Endodermal cell (in vitro differentiated cells): ENCODE measurements around the gene GPC6. TPM values are rescaled to one million over a fixed set of nuclear protein-coding genes. Genes with fewer than 3 reads are reported as not detected.

Experiments used
- DNase-seq: peaks from one replicate; pipeline ENCODE4 v3.0.0-alpha.2; 2017
- H3K27ac ChIP-seq: 2 replicates; pipeline ENCODE4 v1.5.1; 2013; ENCODE audit warnings: mild to moderate bottlenecking, low read depth, low read length, moderate library complexity
- H3K27me3 ChIP-seq: 2 replicates; pipeline ENCODE4 v1.6.1; 2013; ENCODE audit warnings: mild to moderate bottlenecking, low read length, moderate library complexity; ENCODE audit not compliant: insufficient read depth, control insufficient read depth, poor library complexity, severe bottlenecking
- H3K36me3 ChIP-seq: 2 replicates; pipeline ENCODE4 v1.7.0; 2013; ENCODE audit warnings: mild to moderate bottlenecking, low read length, moderate library complexity; ENCODE audit not compliant: control insufficient read depth, insufficient read depth
- H3K4me1 ChIP-seq: one replicate; pipeline ENCODE4 v1.7.0; 2013; ENCODE audit warnings: low read length; ENCODE audit not compliant: control insufficient read depth, insufficient read depth
- H3K4me3 ChIP-seq: 2 replicates; pipeline ENCODE4 v1.5.1; 2013; ENCODE audit warnings: mild to moderate bottlenecking, low read length, moderate library complexity
- H3K9ac ChIP-seq: 2 replicates; pipeline ENCODE4 v1.6.1; 2013; ENCODE audit warnings: mild to moderate bottlenecking, low read length, moderate library complexity; ENCODE audit not compliant: poor library complexity, severe bottlenecking; ENCODE audit errors: extremely low read depth
- H3K9me3 ChIP-seq: 2 replicates; pipeline ENCODE4 v1.6.1; 2013; ENCODE audit warnings: mild to moderate bottlenecking, low read length, moderate library complexity; ENCODE audit not compliant: control insufficient read depth
- H3K27ac Mint-ChIP-seq: 2 replicates; pipeline ENCODE4 v1.8.0; 2020; ENCODE audit warnings: mixed read lengths
- H3K27me3 Mint-ChIP-seq: 2 replicates; pipeline ENCODE4 v1.8.0; 2021; ENCODE audit warnings: mild to moderate bottlenecking, mixed read lengths; ENCODE audit not compliant: insufficient read depth
- H3K36me3 Mint-ChIP-seq: 2 replicates; pipeline ENCODE4 v1.8.0; 2020; ENCODE audit warnings: low read depth, mixed read lengths
- H3K4me1 Mint-ChIP-seq: 2 replicates; pipeline ENCODE4 v1.8.0; 2020; ENCODE audit warnings: mixed read lengths
- H3K4me3 Mint-ChIP-seq: 2 replicates; pipeline ENCODE4 v1.8.0; 2020; ENCODE audit warnings: mild to moderate bottlenecking, moderate library complexity, mixed read lengths
- H3K9me3 Mint-ChIP-seq: 2 replicates; pipeline ENCODE4 v1.8.0; 2020; ENCODE audit warnings: mild to moderate bottlenecking, mixed read lengths
- CTCF ChIP-seq: fragments of 200-600 bp; sonication (generic); conservative IDR thresholded peaks from 2 replicates; pipeline ENCODE4 v1.5.0; 2021; ENCODE audit warnings: antibody characterized with exemption, mild to moderate bottlenecking
- WGBS, 2 experiments: methylation state at CpG; one replicate each; pipeline versions ENCODE4 v1.1.5 to v1.1.7; 2013; ENCODE audit warnings: missing lambda C conversion rate in 2 of 2, mixed read lengths in 1 of 2; ENCODE audit not compliant: insufficient coverage in 1 of 2, insufficient read length in 1 of 2; 5-methylcytosine and 5-hydroxymethylcytosine counted together
- total RNA-seq, 2 donors: library from RNA; stranded (reverse); fragmentation: NEBNext Ultra II Directional in 1 of 2; extraction: Animal tissue kit (Norgen Biotek cat#: 25700) in 1 of 2; gene quantifications; 2 replicates in 1 of 2; 3 replicates in 1 of 2; pipeline ENCODE4 v1.2.1, GENCODE V29; 2021

Gene GPC6
- total RNA-seq, 2 donors from 2014 or later: 69.6 to 80.4 TPM

- Histone ChIP-seq H3K9me3 (no peaks in the 10 kb centered on the region), H3K4me1 (no peaks in the 10 kb centered on the region), H3K27me3 (no peaks in the 10 kb centered on the region), H3K36me3 (no peaks in the 10 kb centered on the region), H3K9ac (no peak overlapping the region), H3K4me3 (no peak overlapping the region), H3K27ac (no peak overlapping the region)
- Mint-ChIP-seq H3K9me3 (no peaks in the 10 kb centered on the region), H3K27me3 (no peaks in the 10 kb centered on the region), H3K36me3 (peaks cover 2% of the 10 kb centered on the region), H3K27ac (no peak overlapping the region), H3K4me3 (no peak overlapping the region), H3K4me1 (no peaks in the 10 kb centered on the region)
- no peak for TF ChIP-seq CTCF
- no peak for DNase-seq
- WGBS, 2 experiments: 94% methylated on average over 3 of the region's 3 CpGs
These were observed 504.2 kb downstream of the GPC6 start for GRCh38 chr13:93730780-93731179.

DNA sequence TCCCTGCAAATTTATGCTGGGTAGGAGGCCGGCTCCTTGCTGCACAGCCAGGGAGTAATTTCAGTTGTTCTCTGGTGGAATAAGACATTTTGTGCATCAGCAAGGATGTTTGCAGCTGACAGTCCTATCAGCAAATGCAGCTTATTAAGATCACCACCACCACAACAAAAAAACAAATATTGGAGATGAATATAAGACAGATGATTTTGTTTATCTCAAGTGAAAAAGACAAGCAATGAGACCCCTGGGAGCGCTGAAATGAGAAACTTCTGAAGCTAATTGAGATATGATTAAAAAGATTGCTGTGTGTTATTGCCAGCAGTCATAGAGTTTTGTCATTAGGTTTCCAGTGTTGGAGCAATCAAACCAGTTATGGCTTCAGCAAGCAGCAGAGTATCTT lies 505.6 kb downstream of the GPC6 start:
- no peaks in the 10 kb centered on the region for H3K36me3 ChIP-seq
- TF ChIP-seq CTCF: no peak
- H3K9me3 Mint-ChIP-seq: no peaks in the 10 kb centered on the region
- 90 to 97% methylated on average over 1 to 2 of the region's 2 CpGs for WGBS, 2 experiments
- H3K9ac ChIP-seq: no peak overlapping the region
- no peaks in the 10 kb centered on the region for H3K4me1 ChIP-seq
- H3K27me3 Mint-ChIP-seq: no peaks in the 10 kb centered on the region
- no peaks in the 10 kb centered on the region for H3K9me3 ChIP-seq
- no peak for DNase-seq
- no peaks in the 10 kb centered on the region for H3K27me3 ChIP-seq
- H3K27ac Mint-ChIP-seq: no peak overlapping the region
- peaks cover 2% of the 10 kb centered on the region for H3K36me3 Mint-ChIP-seq
- H3K4me1 Mint-ChIP-seq: no peaks in the 10 kb centered on the region
- no peak overlapping the region for H3K4me3 ChIP-seq
- no peak overlapping the region for H3K4me3 Mint-ChIP-seq
- no peak overlapping the region for H3K27ac ChIP-seq

DNA sequence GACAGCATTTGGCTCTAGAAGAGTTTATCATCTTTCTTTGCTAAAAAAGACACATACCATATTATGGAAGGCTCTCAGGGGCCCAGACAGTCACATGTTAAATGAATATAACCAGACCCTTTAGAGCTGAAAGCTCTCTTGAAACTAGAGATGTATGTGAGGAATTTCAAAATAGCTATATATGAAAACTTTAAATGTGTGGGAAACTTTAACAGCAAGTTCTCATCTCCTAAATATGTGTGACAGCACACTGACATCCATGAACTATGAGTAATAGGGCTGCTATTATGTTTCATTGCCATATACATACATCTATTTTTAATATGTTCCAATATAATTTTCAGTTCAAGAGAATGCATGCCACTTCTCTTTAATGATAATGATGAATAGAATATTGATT lies 509.5 kb downstream of the GPC6 start:
- H3K4me3 ChIP-seq: no peak overlapping the region
- no peaks in the 10 kb centered on the region for H3K36me3 Mint-ChIP-seq
- no peak for TF ChIP-seq CTCF
- H3K27me3 ChIP-seq: no peaks in the 10 kb centered on the region
- no peak overlapping the region for H3K27ac Mint-ChIP-seq
- H3K27ac ChIP-seq: no peak overlapping the region
- DNase-seq: no peak
- no peaks in the 10 kb centered on the region for H3K27me3 Mint-ChIP-seq
- H3K9me3 ChIP-seq: no peaks in the 10 kb centered on the region
- H3K36me3 ChIP-seq: no peaks in the 10 kb centered on the region
- no peak overlapping the region for H3K9ac ChIP-seq
- H3K4me3 Mint-ChIP-seq: no peak overlapping the region
- H3K4me1 Mint-ChIP-seq: no peaks in the 10 kb centered on the region
- no peaks in the 10 kb centered on the region for H3K9me3 Mint-ChIP-seq
- no peaks in the 10 kb centered on the region for H3K4me1 ChIP-seq
